Fibroblast of villous mesenchyme (primary cell): ENCODE measurements around the gene PAPPA2. TPM values are rescaled to one million over a fixed set of nuclear protein-coding genes. Genes with fewer than 3 reads are reported as not detected.

Experiments
- DNase-seq: peaks from one replicate; pipeline ENCODE4 v3.0.0-alpha.2; 2010; ENCODE audit warnings: low read depth
- H3K4me3 ChIP-seq: 2 replicates; pipeline ENCODE4 v1.5.1; 2011; ENCODE audit warnings: low read depth, mild to moderate bottlenecking, low read length
- total RNA-seq: library from RNA; depleted of rRNA; stranded (reverse); fragments of >200 nt; gene quantifications from 2 replicates; pipeline ENCODE4 v1.2.3, GENCODE V29; 2012
- TF ChIP-seq, protein P1 (sequence below): IDR thresholded peaks from 2 replicates; pipeline ENCODE4 v1.5.1; 2012; ENCODE audit warnings: low read depth, mild to moderate bottlenecking, low read length; ENCODE audit not compliant: insufficient read depth

The PAPPA2 gene
- total RNA-seq, 1 donor, result 1.3 TPM

GRCh38 chr1:176546825-176547224, 83.8 kb downstream of the PAPPA2 start:
- TF ChIP-seq, protein P1, sequence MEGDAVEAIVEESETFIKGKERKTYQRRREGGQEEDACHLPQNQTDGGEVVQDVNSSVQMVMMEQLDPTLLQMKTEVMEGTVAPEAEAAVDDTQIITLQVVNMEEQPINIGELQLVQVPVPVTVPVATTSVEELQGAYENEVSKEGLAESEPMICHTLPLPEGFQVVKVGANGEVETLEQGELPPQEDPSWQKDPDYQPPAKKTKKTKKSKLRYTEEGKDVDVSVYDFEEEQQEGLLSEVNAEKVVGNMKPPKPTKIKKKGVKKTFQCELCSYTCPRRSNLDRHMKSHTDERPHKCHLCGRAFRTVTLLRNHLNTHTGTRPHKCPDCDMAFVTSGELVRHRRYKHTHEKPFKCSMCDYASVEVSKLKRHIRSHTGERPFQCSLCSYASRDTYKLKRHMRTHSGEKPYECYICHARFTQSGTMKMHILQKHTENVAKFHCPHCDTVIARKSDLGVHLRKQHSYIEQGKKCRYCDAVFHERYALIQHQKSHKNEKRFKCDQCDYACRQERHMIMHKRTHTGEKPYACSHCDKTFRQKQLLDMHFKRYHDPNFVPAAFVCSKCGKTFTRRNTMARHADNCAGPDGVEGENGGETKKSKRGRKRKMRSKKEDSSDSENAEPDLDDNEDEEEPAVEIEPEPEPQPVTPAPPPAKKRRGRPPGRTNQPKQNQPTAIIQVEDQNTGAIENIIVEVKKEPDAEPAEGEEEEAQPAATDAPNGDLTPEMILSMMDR, result no peak
- no peak for DNase-seq
- no peak overlapping the region for H3K4me3 ChIP-seq

DNA sequence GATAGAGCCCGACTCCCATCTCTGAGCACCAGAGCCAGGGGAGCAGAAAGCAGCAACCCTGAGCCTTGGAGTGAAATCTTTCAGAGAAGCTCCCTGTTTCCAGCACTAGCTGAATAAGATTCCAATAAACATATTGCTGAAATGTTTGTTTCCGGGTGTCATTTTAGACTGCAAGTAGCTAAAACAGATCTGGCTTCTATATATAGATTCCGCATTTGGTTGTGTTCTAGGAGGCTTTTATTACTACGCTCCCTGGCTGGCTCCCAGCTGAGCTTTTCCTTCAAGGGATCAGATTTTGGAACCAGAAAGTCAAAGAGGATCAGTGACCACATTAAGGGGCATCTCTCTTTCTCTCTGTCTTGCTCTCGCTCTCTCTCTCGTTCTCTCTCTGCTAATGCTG, 88.2 kb downstream of the PAPPA2 start:
- DNase-seq, result no peak

DNA sequence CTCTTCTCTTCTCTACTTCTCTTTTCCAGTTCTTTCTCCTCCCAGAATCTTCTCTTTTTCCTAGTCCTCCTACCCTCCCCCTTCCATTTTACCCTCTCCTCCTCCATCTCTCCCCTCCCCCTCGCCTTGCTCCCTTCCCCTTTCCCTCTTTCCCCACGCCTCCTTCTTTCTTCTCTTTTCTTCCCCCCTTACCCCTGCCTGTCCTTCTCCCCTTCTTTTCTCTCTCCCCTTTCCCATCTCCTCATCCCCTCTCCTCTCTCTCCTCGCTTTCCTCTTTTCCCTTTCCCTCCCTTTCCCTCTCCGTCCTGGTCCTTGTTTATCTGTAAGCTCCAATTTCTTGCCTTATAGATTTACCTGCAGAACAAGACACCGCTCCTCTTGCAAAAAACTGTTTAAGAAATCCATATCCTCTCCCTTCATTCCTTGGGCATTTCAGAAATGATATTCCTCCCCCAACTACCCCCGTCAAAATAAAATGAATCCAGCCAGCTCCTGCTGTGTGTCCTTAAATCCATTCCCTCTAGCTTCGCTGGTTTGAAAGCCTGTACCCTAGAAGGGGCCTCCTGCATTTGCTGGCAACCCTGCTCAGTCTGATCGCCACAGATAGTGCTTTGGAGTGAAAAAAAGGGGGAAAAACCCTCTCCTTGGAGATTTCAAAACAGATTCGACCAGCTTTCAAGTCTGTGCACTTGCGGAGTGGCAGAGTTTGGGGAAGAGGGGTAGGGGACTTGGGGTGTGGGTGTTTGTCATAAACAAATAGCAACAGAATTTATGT, 89.4 kb downstream of the PAPPA2 start:
- TF ChIP-seq, protein P1, result no peak
- no peak overlapping the region for H3K4me3 ChIP-seq
- no peak for DNase-seq

More for the DNA sequence above, 88.2 kb downstream of the PAPPA2 start:
- TF ChIP-seq, protein P1, result no peak
- H3K4me3 ChIP-seq, result no peak overlapping the region

DNA sequence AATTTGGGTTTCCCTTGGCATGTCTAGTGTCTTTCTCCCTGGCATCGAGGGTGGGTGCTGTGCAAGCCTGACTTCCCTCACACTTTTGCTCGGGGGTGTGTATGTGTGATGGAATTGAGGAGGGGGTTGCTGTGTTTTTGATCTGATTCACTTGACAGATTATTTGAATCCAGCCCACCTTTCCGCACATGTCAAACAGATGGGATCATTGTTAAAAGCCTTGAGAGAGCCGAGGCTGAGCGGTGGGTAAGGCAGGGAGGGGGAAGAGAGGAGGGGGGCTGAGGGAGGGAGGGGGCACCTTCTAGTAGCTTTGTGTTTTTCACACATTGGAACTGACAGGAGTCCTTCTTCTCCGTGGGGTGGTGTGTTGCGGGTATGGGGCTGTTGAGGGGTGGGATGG, 90.0 kb downstream of the PAPPA2 start:
- DNase-seq, result no peak
- TF ChIP-seq, protein P1, result no peak
- H3K4me3 ChIP-seq, result no peak overlapping the region

GRCh38 chr1:176556288-176556687, 93.3 kb downstream of the PAPPA2 start:
- DNase-seq, result no peak
- H3K4me3 ChIP-seq, result no peak overlapping the region
- TF ChIP-seq, protein P1, result no peak

DNA sequence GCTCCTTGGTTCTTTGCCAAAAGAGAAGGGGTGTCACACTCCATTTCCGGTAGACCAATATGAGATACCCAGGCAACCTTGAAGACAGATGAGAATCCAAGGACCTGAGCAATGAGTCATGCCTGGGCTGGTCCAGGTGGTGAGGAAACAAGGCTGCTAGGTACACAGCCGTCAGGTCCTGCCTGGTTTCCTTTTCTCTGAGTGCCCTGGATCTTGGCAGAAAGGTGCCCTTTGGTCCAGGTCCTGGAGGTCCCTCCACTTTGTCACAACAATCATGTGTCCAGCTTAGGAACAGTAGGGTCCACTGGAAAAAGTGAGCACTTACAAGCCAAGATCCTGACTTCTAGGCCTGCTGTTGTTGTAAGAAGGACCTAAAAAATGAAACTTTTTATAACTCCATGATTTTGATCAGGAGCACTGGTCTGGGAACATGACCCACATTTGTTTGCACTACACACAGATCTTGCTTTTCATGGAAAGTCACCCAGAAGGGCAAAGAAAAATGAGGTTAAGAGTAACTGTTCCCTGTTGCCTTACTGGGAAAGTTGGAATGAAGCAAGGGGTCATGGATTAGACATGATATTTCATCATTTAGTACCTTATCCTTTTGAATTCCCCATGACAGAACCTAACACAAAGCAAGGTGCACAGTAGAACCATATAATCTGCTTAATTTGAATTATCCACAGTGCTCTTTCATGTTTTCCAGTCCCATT, 94.7 kb downstream of the PAPPA2 start:
- TF ChIP-seq, protein P1, result no peak
- no peak for DNase-seq
- H3K4me3 ChIP-seq, result no peak overlapping the region

DNA sequence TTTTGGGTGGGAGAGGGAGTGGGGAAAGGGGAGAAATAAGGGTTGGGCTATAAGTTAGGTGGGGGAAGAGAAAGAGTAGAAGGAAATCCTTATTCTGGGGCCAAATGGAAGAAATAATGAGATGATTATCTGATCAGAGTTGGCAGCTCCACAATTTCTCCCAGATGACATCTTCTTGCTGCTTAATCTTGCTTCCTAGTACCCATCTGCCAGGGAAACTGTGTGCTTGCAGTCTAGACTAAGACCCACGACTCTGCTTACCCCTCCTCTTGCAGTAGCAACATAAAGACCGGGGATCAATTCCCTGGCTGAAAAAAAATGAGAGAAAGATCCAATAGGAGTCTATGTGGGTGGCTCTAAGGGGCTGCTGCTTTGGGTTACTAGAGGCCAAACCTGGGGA, 95.6 kb downstream of the PAPPA2 start:
- no peak overlapping the region for H3K4me3 ChIP-seq
- no peak for DNase-seq
- TF ChIP-seq, protein P1, result no peak
